Heart right ventricle (tissue), 16 donors: ENCODE measurements around the gene PLIN3. TPM values are rescaled to one million over a fixed set of nuclear protein-coding genes. Genes with fewer than 3 reads are reported as not detected.

ENCODE experiments used
- ATAC-seq, 8 donors: fragments of 200-7000 bp; cut with Tn5 transposase; one replicate each; pipeline ENCODE4 v1.9.1; 2020; ENCODE audit warnings: mild to moderate bottlenecking in 8 of 8, moderate library complexity in 8 of 8, moderate number of reproducible peaks in 1 of 8
- DNase-seq, 2 donors: peaks; one replicate each; pipeline ENCODE4 v3.0.0-alpha.2; 2020
- H3K27ac ChIP-seq, 10 donors: fragments of 200-600 bp; sonication (generic) in 2 of 10; one replicate each; pipeline versions ENCODE4 v1.5.0 to v1.8.0; 2020 to 2022; ENCODE audit warnings: mild to moderate bottlenecking in 3 of 10
- H3K27me3 ChIP-seq, 7 donors: fragments of 200-600 bp; one replicate each; pipeline ENCODE4 v1.8.0; 2021 to 2022; ENCODE audit warnings: mild to moderate bottlenecking in 2 of 7
- H3K36me3 ChIP-seq, 9 donors: fragments of 200-600 bp; sonication (generic) in 1 of 9; one replicate each; pipeline versions ENCODE4 v1.5.0 to v1.8.0; 2020 to 2022; ENCODE audit warnings: mild to moderate bottlenecking in 2 of 9
- H3K4me1 ChIP-seq, 9 donors: fragments of 200-600 bp; sonication (generic) in 1 of 9; one replicate each; pipeline versions ENCODE4 v1.5.0 to v1.8.0; 2020 to 2022; ENCODE audit warnings: mild to moderate bottlenecking in 4 of 9
- H3K4me3 ChIP-seq, 10 donors: fragments of 200-600 bp; sonication (generic) in 2 of 10; one replicate each; pipeline versions ENCODE4 v1.5.0 to v1.8.0; 2020 to 2022; ENCODE audit warnings: mild to moderate bottlenecking in 7 of 10, moderate library complexity in 2 of 10
- H3K9me3 ChIP-seq, 11 donors: fragments of 200-600 bp in 10 of 11; sonication (generic) in 2 of 11; one replicate each; pipeline versions ENCODE4 v1.5.0 to v1.8.0; 2013 to 2022; ENCODE audit warnings: mild to moderate bottlenecking in 2 of 11, control low read depth in 1 of 11, moderate library complexity in 1 of 11
- WGBS, 2 donors: extraction: QIAGEN DNeasy Blood & Tissue Kit; methylation state at CpG; one replicate each; pipeline ENCODE4 v1.1.7; 2013; ENCODE audit warnings: inconsistent platforms in 1 of 2; 5-methylcytosine and 5-hydroxymethylcytosine counted together
- intact Hi-C, 10 donors: fragments of 100-400 bp; cut with DNase I; formaldehyde crosslinking; loops; one replicate each; pipeline versions ENCODE4 v1.11.1 to v1.14.2; 2022
- polyA plus RNA-seq, 2 donors: library from polyadenylated mRNA; stranded (reverse); fragments of 200-250 nt; gene quantifications; one replicate each; pipeline ENCODE4 v1.2.3, GENCODE V29; 2013
- total RNA-seq, 10 donors: library from RNA; stranded (reverse); fragmentation: NEBNext Ultra II Directional in 3 of 10; extraction: Animal tissue kit (Norgen Biotek cat#: 25700) in 3 of 10; gene quantifications; one replicate each; pipeline versions ENCODE4 v1.2.1 to v1.2.4, GENCODE V29; 2021 to 2023
- TF ChIP-seq, protein P1 (sequence below), 9 donors: fragments of 200-600 bp; sonication (generic) in 2 of 9; IDR thresholded peaks; one replicate each; pipeline versions ENCODE4 v1.5.0 to v1.8.0; 2021 to 2022; ENCODE audit warnings: antibody characterized with exemption in 9 of 9, mild to moderate bottlenecking in 5 of 9, moderate library complexity in 1 of 9
- donor health status: Arrhythmogenic right ventricular cardiomyopathy.
- donor health status: ischemic (EF 13 %, LVEDD 7.1; RV severe dilation, severe dysfunction).
- donor health status: healthy with polysubstance abuse.
- donor health status: DM: no; HTN: yes; CAD: no.
- donor health status: DM: no; HTN: no; CAD: no.
- donor health status: ischemic (EF 25% LVEDD 6.9; RV normal size, moderate dysfunction).
- donor health status: ischemic (EF 25% LVEDD 5.7; RV mildly dilated, moderate dysfunction).
- donor health status: healthy.
- donor health status: DM: yes; HTN: yes; CAD: no.
- donor health status: Ischemic cardiomyopathy.
- donor health status: ischemic (EF 35%, LVEDD 5.7; RV mildly dilated, moderate dysfunction).
- donor health status: nonischemic (EF 11% LVEDD 7.7; RV severe dilation, severe dysfunction).
- donor health status: DM: yes; HTN: yes; CAD: no.
- donor health status: PGD.
- donor health status: ischemic (EF 29% LVEDD 5.4; RV normal size, mild dysfunction).
- donor health status: nonischemic (EF 23%, LVEDD 6.1; RV moderate dilation, normal function).

The PLIN3 gene
- total and polyA plus RNA-seq, 12 donors, result 7.2 to 52.9 (median 26.0) TPM

DNA sequence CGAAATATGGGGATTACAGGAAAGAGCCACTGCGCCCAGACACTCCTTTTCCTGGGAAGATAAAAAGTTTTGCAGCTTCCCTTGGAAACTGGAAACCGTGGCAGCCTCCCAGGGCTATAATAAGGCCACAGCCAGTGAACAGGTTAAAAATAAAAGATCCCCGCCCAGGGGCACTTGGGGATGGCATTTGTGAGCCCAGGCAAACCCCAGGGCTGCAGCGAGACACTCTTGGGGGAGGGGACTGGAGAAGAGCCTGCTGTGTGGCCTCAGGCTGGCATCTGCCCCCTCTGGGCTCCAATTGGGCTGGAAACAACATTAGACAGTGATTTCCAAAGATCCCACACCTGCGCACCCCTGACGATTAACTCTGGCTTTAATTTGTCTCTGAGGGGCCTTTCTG is 64.8 kb downstream of the PLIN3 start:
- peak; percentile 61 to 87 (median 80) for ATAC-seq
- intact Hi-C loops, result loop anchor here in 3 of 10 donors (1.0 to 10.0 kb wide), 3 partner anchors 11 to 232 kb away; partner anchors contain the start of gene FEM1A (in 1 of the 3)

DNA sequence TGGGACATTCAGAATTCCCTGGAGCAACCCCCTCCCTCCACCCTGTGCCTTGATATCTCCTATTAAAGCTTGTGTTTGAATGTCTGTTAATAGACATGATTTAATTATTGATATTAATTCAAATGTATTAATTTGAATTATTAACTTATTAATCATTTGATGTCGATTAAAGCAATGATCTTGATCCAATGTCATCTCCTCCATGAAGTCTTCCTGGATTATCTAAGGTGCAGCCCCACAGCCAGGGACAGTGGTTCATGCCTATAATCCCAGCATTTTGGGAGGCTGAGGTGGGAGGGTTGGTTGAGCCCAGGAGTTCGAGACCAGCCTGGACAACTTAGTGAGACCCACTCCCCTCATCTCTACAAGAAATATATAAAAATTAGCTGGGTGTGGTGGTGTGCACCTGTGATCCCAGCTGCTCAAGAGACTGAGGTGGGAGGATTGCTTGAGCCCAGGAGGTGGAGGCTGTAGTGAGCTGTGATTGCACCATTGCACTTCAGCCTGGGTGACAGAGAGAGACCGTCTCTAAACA is 66.3 kb downstream of the PLIN3 start:
- H3K36me3 ChIP-seq, result peaks cover 0 to 16% (median 5%) of the 10 kb centered on the region in 9 donors
- intact Hi-C loops, result loop anchor here in 2 of 10 donors (5.0 to 10.0 kb wide), 2 partner anchors 69 to 234 kb away; no protein-coding TSS in a partner anchor
- H3K4me3 ChIP-seq, result no peak overlapping the region
- ATAC-seq (no peak), DNase-seq (no peak)
- TF ChIP-seq, protein P1, sequence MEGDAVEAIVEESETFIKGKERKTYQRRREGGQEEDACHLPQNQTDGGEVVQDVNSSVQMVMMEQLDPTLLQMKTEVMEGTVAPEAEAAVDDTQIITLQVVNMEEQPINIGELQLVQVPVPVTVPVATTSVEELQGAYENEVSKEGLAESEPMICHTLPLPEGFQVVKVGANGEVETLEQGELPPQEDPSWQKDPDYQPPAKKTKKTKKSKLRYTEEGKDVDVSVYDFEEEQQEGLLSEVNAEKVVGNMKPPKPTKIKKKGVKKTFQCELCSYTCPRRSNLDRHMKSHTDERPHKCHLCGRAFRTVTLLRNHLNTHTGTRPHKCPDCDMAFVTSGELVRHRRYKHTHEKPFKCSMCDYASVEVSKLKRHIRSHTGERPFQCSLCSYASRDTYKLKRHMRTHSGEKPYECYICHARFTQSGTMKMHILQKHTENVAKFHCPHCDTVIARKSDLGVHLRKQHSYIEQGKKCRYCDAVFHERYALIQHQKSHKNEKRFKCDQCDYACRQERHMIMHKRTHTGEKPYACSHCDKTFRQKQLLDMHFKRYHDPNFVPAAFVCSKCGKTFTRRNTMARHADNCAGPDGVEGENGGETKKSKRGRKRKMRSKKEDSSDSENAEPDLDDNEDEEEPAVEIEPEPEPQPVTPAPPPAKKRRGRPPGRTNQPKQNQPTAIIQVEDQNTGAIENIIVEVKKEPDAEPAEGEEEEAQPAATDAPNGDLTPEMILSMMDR (IDR thresholded peaks at IDR 0.05), result no peak
- WGBS, 2 donors, result 90% methylated on average over 3 of the region's 3 CpGs
- H3K4me1 ChIP-seq, result peaks cover 3 to 44% (median 18%) of the 10 kb centered on the region in 9 donors
- no peaks in the 10 kb centered on the region for H3K9me3 ChIP-seq
- H3K27ac ChIP-seq, result peak overlapping the region; percentile 38 to 87 (median 78)
- H3K27me3 ChIP-seq, result no peaks in the 10 kb centered on the region

More for the DNA sequence above, 64.8 kb downstream of the PLIN3 start:
- Histone ChIP-seq H3K27ac (peak overlapping the region; percentile 36 to 86 (median 74)), H3K36me3 (peaks cover 0 to 6% (median 0%) of the 10 kb centered on the region in 9 donors), H3K9me3 (no peaks in the 10 kb centered on the region), H3K4me1 (peaks cover 0 to 34% (median 18%) of the 10 kb centered on the region in 9 donors), H3K27me3 (no peaks in the 10 kb centered on the region), H3K4me3 (peak overlapping the region in 1 of 10 donors; percentile 15)
- TF ChIP-seq, protein P1 (IDR thresholded peaks at IDR 0.05), result no peak
- WGBS, 2 donors, result 35 to 42% methylated on average over 7 of the region's 7 CpGs
- DNase-seq, result peak; percentile 65 to 74

DNA sequence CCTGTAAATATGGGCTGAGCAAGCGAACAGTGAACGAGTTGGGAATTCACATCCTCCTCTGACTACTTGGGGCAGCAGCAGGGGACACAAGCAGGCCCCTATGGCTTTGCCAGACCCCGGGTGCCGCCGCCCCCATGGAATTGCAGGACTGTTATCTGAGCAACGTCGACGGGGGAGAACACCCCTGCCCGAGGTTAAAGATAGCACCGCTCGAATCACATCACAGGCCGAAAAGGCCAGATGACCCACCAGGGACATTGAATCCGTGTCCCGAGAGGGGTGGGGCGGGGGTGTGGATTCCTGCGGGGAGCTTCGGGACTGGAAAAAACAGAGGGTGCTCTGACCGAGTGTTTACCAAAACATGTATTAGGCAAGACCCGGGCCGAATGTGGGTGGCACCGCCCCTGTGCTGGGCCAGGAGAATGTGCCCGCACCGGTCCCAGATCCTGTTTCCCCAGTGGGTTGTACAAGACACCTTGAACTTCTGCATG is 66.8 kb downstream of the PLIN3 start:
- H3K27me3 ChIP-seq, result no peaks in the 10 kb centered on the region
- TF ChIP-seq, protein P1 (IDR thresholded peaks at IDR 0.05), result no peak
- H3K36me3 ChIP-seq, result peaks cover 0 to 22% (median 5%) of the 10 kb centered on the region in 9 donors
- peaks cover 3 to 49% (median 22%) of the 10 kb centered on the region in 9 donors for H3K4me1 ChIP-seq
- peak; percentile 55 to 63 for DNase-seq
- intact Hi-C loops, result loop anchor here in 2 of 10 donors (5.0 to 10.0 kb wide), 2 partner anchors 68 to 234 kb away; no protein-coding TSS in a partner anchor
- peak; percentile 26 to 83 (median 68) for ATAC-seq
- H3K9me3 ChIP-seq, result no peaks in the 10 kb centered on the region
- peak overlapping the region; percentile 38 to 87 (median 79) for H3K27ac ChIP-seq
- WGBS, 2 donors, result 17 to 37% methylated on average over 23 of the region's 23 CpGs
- H3K4me3 ChIP-seq, result peak overlapping the region in 1 of 10 donors; percentile 17

DNA sequence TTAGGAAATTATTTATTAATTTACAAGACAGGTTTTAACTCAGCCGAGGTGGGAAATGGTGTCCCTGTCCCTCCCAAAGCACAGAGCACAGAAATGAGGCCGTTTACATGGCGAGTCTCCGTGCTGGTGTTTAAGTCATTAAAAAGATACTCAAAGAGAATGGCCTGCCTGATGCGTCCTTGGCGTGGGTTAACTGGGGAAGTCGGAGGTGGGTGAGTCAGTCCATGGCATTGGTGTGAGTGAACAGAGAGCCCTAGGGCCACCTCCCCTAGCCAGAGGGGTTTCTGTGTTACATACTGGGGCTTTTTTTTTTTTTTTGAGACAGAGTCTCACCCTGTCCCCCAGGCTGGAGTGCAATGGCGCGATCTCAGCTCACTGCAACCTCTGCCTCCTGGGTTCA is 72.1 kb downstream of the PLIN3 start:
- DNase-seq, result no peak
- H3K4me1 ChIP-seq, result peaks cover 18 to 56% (median 42%) of the 10 kb centered on the region in 9 donors
- intact Hi-C loops, result loop anchor here in 1 of 10 donors (10.0 kb wide), 1 partner anchor 221 kb away; no protein-coding TSS in a partner anchor

More for the DNA sequence above, 72.1 kb downstream of the PLIN3 start:
- Histone ChIP-seq H3K36me3 (peaks cover 0 to 51% (median 17%) of the 10 kb centered on the region in 9 donors), H3K9me3 (no peaks in the 10 kb centered on the region), H3K27ac (peak overlapping the region in 8 of 10 donors; percentile 5 to 58 (median 41)), H3K27me3 (no peaks in the 10 kb centered on the region), H3K4me3 (peak overlapping the region in 5 of 10 donors; percentile 0 to 20 (median 9))
- TF ChIP-seq, protein P1 (IDR thresholded peaks at IDR 0.05), result no peak
- no peak for ATAC-seq
- WGBS, 2 donors, result 68 to 72% methylated on average over 9 of the region's 9 CpGs
